ENCODE results near the gene C1QB.

- TF ChIP-seq POLR2A (IDR thresholded peaks at IDR 0.05) (no peak), CTCF (IDR thresholded peaks at IDR 0.05) (no peak)
Observed at GRCh38 chr1:22711071-22711470, 58.0 kb downstream of the C1QB start.
